COR-L47 (cell line): ENCODE results near the gene C2CD3.

Experiments
- DNase-seq: peaks from one replicate; lab custom pipeline; 2025; lab: John Stamatoyannopoulos, UW

C2CD3 gene

GRCh38 chr11:74020539-74020938, 150.3 kb downstream of the C2CD3 start:
- DNase-seq: no peak

- no peak for DNase-seq
Observed at GRCh38 chr11:74019860-74020259, 150.9 kb downstream of the C2CD3 start.

GRCh38 chr11:74019104-74019738, 151.6 kb downstream of the C2CD3 start:
- no peak for DNase-seq

- DNase-seq: no peak
Observed at GRCh38 chr11:74018331-74019005, 152.3 kb downstream of the C2CD3 start.

- DNase-seq: no peak
Observed at GRCh38 chr11:74017631-74018030, 153.2 kb downstream of the C2CD3 start.

- DNase-seq: no peak
Observed at GRCh38 chr11:74015919-74016684, 154.7 kb downstream of the C2CD3 start.

- no peak for DNase-seq
Observed at GRCh38 chr11:74014880-74015279, 155.9 kb downstream of the C2CD3 start.

GRCh38 chr11:74013141-74013540, 157.7 kb downstream of the C2CD3 start:
- no peak for DNase-seq

GRCh38 chr11:74012074-74012809, 158.6 kb downstream of the C2CD3 start:
- DNase-seq: no peak

GRCh38 chr11:74011360-74012073, 159.3 kb downstream of the C2CD3 start:
- DNase-seq: no peak

GRCh38 chr11:74010306-74011300, 160.2 kb downstream of the C2CD3 start:
- DNase-seq: no peak

- no peak for DNase-seq
Observed at GRCh38 chr11:74009675-74010305, 161.0 kb downstream of the C2CD3 start.

GRCh38 chr11:74009230-74009547, 161.6 kb downstream of the C2CD3 start:
- no peak for DNase-seq

- no peak for DNase-seq
Observed at GRCh38 chr11:74008373-74009229, 162.2 kb downstream of the C2CD3 start, which contains the start of gene UCP3. Gene UCP3, minus strand, starts transcription at chr11:74009085. Its CDS starts 2,043 bp downstream, at chr11:74007042.

- no peak for DNase-seq
Observed at GRCh38 chr11:74007691-74008372, 163.0 kb downstream of the C2CD3 start.

GRCh38 chr11:74006743-74007304, 164.0 kb downstream of the C2CD3 start:
- no peak for DNase-seq

GRCh38 chr11:74005721-74006517, 164.9 kb downstream of the C2CD3 start:
- DNase-seq: no peak
